Thoracic aorta (tissue), 2 donors: ENCODE measurements around the gene PRSS21. TPM values are rescaled to one million over a fixed set of nuclear protein-coding genes. Genes with fewer than 3 reads are reported as not detected.

Experiments used
- ATAC-seq: fragments of 150-250 bp; one replicate; pipeline ENCODE4 v1.8.0; 2017; ENCODE audit warnings: low read depth; ENCODE audit not compliant: insufficient number of reproducible peaks, low FRiP score
- DNase-seq: peaks from one replicate; pipeline ENCODE4 v3.0.0-alpha.2; 2020; ENCODE audit warnings: low spot score
- H3K27ac ChIP-seq, 2 donors: fragments of 200-600 bp; sonication (generic); 1 replicate in 1 of 2; 2 replicates in 1 of 2; pipeline ENCODE4 v1.5.1; 2016; ENCODE audit warnings: mild to moderate bottlenecking in 2 of 2, moderate library complexity in 2 of 2
- H3K27me3 ChIP-seq: fragments of 200-600 bp; sonication (generic); replicated peaks from 2 replicates; pipeline ENCODE4 v1.6.0; 2016; ENCODE audit warnings: mild to moderate bottlenecking; ENCODE audit not compliant: insufficient read depth
- H3K36me3 ChIP-seq: fragments of 200-600 bp; sonication (generic); one replicate; pipeline ENCODE4 v1.5.1; 2016
- H3K4me1 ChIP-seq, 2 donors: fragments of 200-600 bp; sonication (generic); 1 replicate in 1 of 2; 2 replicates in 1 of 2; pipeline versions ENCODE4 v1.5.1 to v1.6.0; 2016; ENCODE audit warnings: low read depth in 2 of 2, mild to moderate bottlenecking in 1 of 2; ENCODE audit not compliant: control insufficient read depth in 1 of 2
- H3K4me3 ChIP-seq: fragments of 200-600 bp; sonication (generic); 2 replicates; pipeline ENCODE4 v1.5.1; 2016; ENCODE audit warnings: mild to moderate bottlenecking
- H3K9me3 ChIP-seq: fragments of 200-600 bp; sonication (generic); 2 replicates; pipeline ENCODE4 v1.5.1; 2016
- CTCF ChIP-seq: fragments of 200-600 bp; sonication (generic); IDR thresholded peaks from one replicate; pipeline ENCODE4 v1.5.1; 2019; ENCODE audit warnings: antibody characterized with exemption
- total RNA-seq, 2 donors: library from RNA; depleted of rRNA; stranded (reverse); fragments of >200 nt; gene quantifications; one replicate each; pipeline versions ENCODE4 v1.1.0 to v1.2.3, GENCODE V29; 2016

Gene PRSS21
- total RNA-seq, 2 donors from 2014 or later: 0.54 TPM; not detected in 1

GRCh38 chr16:2819939-2820835 is 3.1 kb downstream of the PRSS21 start:
- Histone ChIP-seq H3K36me3 (no peaks in the 10 kb centered on the region), H3K9me3 (no peaks in the 10 kb centered on the region), H3K27ac (no peak overlapping the region), H3K27me3 (no peaks in the 10 kb centered on the region), H3K4me3 (no peak overlapping the region), H3K4me1 (no peaks in the 10 kb centered on the region)
- TF ChIP-seq CTCF: no peak
- no peak for DNase-seq
- ATAC-seq: no peak

DNA sequence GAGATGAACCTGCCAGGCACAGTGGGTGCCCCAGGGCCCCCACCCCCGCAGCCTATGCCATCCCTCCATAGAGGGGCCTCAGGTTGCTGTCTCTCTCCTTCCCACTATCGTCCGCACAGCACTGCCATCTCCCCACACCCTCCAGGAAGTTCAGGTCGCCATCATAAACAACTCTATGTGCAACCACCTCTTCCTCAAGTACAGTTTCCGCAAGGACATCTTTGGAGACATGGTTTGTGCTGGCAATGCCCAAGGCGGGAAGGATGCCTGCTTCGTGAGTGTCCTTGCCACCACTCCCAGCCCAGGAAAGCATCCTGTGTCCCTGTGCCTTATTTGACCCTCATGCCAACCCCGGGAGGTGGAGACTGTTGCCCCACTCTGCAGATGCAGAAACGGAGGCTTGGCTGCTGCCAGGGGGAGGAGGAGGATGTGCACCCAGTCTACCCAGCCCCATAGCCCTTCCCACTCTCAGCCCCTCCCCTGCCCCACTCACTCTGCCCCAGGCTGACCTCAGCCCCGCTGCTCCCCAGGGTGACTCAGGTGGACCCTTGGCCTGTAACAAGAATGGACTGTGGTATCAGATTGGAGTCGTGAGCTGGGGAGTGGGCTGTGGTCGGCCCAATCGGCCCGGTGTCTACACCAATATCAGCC is 3.9 kb downstream of the PRSS21 start:
- H3K36me3 ChIP-seq: no peaks in the 10 kb centered on the region
- no peaks in the 10 kb centered on the region for H3K27me3 ChIP-seq
- DNase-seq: no peak
- no peak for TF ChIP-seq CTCF
- no peak overlapping the region for H3K27ac ChIP-seq
- ATAC-seq: no peak
- H3K4me3 ChIP-seq: no peak overlapping the region
- no peaks in the 10 kb centered on the region for H3K9me3 ChIP-seq
- H3K4me1 ChIP-seq: no peaks in the 10 kb centered on the region

DNA sequence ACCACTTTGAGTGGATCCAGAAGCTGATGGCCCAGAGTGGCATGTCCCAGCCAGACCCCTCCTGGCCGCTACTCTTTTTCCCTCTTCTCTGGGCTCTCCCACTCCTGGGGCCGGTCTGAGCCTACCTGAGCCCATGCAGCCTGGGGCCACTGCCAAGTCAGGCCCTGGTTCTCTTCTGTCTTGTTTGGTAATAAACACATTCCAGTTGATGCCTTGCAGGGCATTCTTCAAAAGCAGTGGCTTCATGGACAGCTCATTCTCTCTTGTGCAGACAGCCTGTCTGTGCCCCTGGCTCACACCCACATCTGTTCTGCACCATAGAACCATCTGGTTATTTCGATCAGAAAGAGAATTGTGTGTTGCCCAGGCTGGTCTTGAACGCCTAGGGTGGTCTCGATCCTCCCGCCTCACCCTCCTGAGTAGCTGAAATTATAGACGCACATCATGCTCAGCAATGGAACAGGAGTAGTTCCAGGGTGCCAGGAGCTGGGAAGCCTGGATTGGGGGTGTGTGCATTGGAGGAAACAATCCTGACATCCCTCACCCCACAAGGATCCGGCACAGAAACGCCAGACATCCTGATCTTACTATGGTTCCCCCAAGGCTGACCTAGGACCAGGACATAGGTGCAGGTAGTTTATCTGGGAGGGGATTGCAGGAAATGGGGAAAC is 4.6 kb downstream of the PRSS21 start:
- H3K27ac ChIP-seq: no peak overlapping the region
- H3K27me3 ChIP-seq: no peaks in the 10 kb centered on the region
- no peaks in the 10 kb centered on the region for H3K9me3 ChIP-seq
- no peaks in the 10 kb centered on the region for H3K4me1 ChIP-seq
- no peak overlapping the region for H3K4me3 ChIP-seq
- ATAC-seq (no peak), DNase-seq (no peak)
- no peak for TF ChIP-seq CTCF
- no peaks in the 10 kb centered on the region for H3K36me3 ChIP-seq

DNA sequence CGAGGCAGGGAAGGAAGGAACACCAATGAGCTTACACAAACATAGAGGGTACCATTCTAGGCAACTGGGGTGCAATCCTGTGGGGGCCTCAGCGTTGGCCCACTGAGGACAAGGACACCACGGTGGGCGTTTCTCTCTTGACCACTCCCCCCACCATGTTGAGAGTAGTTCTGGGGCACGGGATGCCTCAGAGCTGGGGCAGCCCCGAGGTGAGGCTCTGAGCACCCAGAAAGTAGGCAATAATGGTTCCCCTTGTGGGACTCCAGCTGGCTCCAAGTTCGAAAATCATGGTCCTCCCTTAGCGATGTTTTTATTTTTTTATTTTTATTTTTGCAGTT is 5.1 kb downstream of the PRSS21 start:
- no peak for TF ChIP-seq CTCF
- no peak for ATAC-seq
- Histone ChIP-seq H3K4me3 (no peak overlapping the region), H3K36me3 (no peaks in the 10 kb centered on the region), H3K9me3 (no peaks in the 10 kb centered on the region), H3K27ac (no peak overlapping the region), H3K27me3 (no peaks in the 10 kb centered on the region), H3K4me1 (no peaks in the 10 kb centered on the region)
- no peak for DNase-seq

- H3K4me1 ChIP-seq: no peaks in the 10 kb centered on the region
- DNase-seq (no peak), ATAC-seq (no peak)
- no peak overlapping the region for H3K27ac ChIP-seq
- H3K4me3 ChIP-seq: no peak overlapping the region
- no peaks in the 10 kb centered on the region for H3K27me3 ChIP-seq
- H3K9me3 ChIP-seq: no peaks in the 10 kb centered on the region
- TF ChIP-seq CTCF: no peak
- no peaks in the 10 kb centered on the region for H3K36me3 ChIP-seq
Observed at GRCh38 chr16:2822496-2822895, 5.5 kb downstream of the PRSS21 start.
